Fibroblast of upper back skin (primary cell): ENCODE measurements around the gene SCAF11.
A peak's percentile ranks its signal among the peaks of the same experiment; 100 is the strongest.

Source experiments
- DNase-seq: peaks from one replicate; pipeline ENCODE4 v3.0.0-alpha.2; 2013

Gene SCAF11

DNA sequence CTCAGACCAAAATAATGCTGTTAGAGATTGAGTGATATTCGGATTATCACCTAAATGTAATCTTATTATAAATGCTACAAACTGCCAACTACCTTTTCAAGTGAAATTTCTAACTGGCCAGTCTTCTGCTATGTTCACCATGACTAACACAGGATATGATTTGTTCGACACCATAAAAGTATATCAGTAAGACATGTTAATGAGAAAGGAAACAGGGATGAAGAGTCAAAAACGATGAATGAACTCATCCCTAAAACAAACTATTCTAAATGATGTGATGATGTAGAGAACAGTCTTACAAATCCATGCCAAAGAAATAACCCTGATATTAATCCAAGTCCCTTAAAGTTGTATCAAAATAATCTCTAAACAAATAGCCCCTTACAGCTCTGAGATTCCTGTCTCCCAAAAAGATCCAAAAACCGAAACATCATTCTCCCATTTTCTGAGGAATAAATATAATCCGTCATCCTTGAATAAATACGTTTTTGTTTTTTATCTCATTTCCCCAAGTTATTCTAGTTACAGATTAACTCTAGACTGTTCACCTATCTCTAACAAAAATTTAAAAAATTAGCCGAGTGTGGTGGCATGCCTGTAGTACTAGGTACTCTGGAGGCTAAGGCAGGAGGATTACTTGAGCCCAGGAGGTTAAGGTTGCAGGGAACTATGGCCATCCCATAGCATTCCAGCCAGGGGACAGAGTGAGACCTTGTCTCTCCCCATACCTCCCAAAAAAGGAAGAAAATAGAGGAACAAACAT is 9.1 kb downstream of the SCAF11 start:
- no peak for DNase-seq

DNA sequence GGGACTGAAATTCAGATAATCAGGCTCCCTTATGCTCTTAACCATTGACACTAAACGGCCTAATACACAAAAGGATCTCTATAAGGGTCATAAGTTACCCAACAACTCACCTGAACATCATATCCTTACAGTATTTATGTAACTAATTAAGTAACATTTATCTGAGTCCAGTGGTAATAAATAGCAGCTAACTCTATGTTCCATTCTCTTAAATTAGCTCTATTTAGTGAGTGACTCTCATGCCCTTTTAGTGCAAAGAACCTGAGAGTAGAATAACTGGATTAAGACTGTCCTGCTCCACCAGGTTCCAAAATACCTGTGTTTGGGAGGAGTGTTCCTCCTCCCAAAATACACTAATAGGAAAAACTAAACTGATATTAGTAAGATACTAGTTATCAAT is 9.8 kb downstream of the SCAF11 start:
- DNase-seq, result no peak

DNA sequence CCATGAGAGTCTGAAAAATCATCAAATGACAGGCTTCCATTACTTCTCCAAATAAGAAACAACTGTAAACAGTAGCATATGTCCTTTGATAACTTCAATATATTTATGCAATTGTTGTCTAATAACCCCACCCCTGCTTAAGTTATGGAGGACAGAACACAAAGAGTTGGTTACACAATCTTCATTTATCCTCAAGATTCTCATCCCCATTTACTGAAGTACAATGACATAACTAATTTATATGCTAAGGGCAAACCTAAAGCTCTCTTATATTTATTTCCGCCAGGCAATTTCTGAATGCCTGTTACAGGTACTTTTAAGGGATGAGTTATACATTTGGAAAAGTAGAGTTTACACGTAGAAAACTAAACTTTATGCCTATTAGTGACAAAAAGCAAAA is 12.3 kb downstream of the SCAF11 start:
- DNase-seq, result no peak

DNA sequence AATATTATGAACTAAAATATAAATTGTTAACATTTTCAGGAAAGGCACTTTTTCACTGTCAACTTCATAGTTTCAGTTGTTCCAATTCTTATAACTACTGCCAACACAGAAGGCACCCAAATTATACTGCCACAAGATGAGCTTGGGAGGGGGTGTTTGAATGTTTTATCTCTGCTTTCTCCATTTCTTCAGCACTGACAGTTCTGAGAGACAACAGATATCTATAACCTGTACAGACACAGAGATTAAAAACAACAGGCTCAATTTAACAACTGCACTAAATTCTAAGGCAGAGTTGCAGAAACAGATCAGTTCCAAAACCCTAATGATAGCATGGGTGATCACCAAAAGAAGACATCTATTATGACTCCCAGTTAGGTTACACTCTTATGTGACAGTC is 12.8 kb downstream of the SCAF11 start:
- no peak for DNase-seq

DNA sequence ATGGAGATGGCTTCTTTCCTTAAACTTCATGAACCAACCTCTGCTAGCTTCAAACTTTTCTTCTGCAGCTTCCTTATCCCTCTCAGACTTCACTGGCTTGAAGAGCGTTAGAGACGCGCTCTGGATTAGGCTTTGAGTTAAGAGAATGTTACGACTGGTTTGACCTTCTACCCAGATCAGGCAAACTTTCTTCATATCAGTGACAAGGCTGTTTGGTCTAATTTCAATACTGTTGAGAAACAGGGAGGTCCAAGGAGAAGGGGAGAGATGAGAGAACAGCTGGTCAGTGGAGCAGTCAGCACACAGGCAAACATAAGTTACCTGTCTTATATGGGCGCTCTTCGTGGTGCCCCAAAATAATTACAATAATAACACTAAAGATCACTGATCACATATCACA is 14.9 kb downstream of the SCAF11 start:
- no peak for DNase-seq

DNA sequence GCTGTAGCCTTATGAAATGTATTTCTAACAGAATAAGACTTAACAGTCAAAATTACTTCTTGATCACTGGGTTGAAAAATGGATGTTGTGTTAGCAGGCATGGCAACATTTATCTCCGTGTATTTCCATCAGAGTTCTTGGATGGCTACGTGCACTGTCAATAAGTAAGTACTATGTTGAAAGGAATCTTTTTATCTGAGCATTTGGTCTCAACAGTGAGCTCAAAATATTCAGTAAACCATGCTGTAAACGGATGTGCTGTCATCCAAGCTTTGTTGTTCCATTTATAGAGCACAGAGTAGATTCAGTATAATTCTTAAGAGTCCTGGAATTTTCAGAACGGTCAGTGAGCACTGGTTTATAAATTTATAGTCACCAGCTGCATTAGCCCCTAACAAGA is 15.5 kb downstream of the SCAF11 start:
- DNase-seq, result no peak

DNA sequence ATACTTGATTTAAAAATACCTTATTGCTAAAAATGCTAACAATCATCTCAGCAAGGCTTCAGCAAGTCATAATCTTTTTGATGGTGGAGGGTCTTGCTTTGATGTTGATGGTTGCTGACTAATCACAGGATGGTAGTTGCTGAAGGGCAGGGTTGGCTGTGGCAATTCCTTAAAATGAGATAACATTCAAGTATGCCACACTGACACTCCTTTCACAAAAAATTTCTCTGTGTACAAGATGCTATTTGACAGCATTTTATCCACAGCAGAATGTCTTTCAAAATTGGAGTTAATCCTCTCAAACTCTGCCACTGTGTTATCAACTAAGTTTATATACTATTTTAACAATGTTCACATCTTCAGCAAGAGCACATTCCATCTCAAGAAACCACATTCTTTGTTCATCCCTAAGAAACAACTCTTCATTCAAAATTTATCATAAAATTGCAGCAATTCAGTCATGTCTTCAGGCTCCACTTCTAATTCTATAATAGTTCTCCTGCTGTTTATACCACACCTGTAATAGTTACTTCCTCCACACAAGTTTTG is 16.1 kb downstream of the SCAF11 start:
- DNase-seq, result peak; percentile 18

DNA sequence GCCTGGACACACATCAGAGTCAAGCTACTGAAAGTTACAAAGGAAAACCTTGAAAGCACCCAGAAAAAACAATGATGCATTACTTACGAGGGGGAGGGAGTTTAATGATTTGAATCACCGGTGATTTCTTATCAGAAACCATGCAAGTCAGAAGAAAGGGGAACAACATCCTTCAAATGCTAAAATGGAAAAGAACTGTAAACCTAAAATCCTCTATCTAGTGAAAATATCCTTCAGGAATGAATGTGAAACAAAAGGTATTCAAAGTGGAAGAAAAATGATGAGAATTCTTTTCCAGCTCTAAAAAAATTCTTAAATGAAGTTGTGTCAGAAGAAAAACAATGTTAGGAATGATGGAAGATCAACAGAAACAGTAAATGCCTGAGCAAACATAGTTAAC is 16.8 kb downstream of the SCAF11 start:
- peak; percentile 49 for DNase-seq

DNA sequence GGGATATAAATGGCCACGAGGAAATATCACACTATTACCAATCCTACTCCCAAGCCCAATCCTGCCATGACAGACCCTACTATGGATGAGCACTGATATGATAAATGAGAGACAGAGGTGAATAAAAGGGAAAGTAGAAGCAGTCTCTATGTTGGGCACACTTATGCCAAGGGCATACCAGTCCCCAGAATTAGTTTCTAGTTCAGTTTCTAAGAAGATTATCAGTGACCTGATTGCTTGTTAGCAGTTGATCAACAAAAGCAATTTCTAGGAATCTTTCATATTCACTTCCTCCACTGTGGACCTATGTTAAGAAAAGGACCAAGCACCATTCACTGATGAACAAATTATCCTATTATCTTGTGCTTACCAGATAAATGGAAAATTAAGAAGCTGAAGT is 20.0 kb downstream of the SCAF11 start:
- no peak for DNase-seq

DNA sequence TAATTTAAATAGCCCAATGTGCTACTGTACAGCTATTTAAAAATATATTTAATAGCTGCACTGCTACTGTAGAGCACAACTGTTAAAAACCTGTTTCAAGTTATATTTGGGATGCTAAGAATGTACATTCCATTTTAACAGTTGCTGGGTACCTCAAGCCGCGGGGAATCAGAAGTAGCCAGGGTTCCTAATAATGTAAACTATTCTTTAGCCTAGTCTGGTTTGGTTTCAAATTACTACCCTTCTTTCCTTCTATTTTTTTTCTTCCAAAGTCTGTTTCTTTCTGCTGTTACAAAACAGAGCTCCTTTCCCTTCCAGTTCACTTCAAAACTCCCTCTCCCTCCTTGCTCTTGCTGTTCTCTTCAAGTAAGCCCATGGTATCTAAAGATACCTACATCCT is 21.3 kb downstream of the SCAF11 start:
- peak; percentile 78 for DNase-seq

DNA sequence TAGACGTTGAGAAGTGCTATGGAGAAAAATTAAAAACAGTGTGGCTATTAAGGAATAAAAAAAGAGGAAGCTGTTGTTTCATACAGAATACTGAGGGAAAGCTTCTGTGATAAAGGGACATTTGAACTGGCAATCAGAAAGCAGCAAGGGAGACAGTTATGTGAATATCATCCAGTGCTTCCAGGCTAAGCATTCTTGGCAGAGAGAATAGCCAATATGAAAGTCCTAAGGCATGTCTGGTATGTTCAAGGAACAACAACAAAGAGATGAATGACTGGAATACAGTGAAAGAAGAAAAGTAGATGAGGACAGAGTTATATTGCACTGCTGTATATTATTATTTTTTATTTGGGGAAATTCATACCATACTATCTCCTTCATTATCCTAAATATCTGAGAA is 23.9 kb downstream of the SCAF11 start:
- DNase-seq, result peak; percentile 88

DNA sequence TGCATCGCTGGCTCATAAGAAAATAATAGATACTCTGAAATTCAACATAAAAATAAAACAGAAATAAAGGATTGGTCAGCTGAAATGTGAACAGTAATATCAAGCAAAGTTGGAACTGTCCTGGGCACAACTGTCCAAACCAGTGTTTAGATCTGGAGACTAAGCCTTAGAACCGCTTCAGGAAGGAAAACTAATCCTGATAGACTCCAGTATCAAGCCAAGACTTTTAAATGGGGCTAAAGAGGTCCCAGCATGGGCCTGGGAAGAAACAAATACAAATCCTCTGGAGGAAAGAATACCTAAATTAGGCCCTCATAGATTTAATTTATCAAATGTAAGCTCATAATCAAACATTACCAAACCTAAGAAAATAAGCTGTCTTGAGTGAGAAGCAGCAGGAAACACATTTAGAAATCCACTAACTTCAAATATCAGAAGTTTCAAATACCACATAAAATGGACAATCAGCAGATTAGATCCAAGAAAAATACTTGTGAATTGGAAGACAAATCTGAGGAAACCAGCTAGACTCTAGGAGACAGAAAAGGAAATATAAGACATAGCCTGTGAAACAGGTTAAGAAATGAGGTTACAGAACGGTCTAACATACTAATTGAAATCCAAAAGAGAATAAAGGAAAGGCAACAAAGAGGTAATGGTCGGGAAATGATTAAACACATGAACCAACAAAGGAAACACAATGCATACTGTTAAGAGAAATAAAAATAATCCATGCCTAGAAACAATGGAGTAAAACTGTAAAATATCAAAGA is 27.6 kb downstream of the SCAF11 start:
- no peak for DNase-seq

DNA sequence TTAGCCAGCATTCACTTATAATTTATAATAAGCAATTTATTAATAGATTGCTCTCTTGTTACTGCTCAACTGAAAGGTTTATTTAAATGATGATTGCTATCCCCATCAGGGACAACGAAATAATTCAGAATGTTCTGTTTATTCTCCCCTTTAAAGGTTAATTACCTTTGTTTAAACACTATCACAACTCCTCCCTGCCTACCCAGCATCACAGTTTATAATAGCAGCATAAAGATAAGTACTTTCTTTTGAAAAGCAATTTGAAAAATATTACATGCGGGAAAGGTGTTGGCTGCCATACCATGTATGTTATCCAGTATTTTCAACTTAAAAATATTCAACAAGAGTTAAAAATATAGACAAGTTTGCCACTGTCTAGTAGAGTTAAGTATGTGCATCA is 30.6 kb downstream of the SCAF11 start:
- no peak for DNase-seq

DNA sequence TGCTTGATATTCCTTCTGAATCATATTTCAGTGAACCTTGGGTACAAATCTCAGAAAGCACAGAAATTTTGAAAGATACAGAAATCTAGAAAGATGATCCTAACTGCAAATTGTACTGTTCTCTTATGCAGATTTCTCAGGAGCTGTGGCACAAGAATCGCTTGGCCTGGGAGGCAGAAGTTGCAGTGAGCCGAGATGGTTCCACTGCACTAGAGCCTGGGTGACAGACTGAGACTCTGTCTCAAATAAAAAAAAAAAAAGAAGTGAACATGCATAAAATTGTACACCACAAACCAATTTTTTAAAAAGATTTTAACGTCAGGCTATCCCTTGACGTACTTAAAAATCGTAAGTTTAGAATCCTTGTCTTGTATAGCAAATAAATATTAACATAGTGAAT is 31.3 kb downstream of the SCAF11 start:
- no peak for DNase-seq

DNA sequence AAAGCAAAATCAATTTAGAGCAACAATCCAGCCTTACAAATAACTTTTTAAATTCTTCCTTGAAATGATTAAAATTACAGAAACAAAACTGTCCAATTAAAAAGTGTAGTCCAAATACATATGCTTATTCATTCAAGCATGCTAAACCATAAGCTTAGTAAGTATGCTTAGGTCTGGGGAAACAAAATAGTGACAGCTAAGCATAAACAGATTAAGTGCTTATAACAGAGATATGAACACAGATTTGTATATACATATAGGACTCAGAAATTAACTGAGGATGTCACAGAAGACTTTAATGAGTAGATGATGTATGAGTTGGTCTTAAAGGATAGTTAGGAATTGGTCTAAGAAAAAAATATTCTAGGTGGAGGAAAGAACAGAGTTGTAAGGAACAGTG is 41.8 kb downstream of the SCAF11 start:
- no peak for DNase-seq

DNA sequence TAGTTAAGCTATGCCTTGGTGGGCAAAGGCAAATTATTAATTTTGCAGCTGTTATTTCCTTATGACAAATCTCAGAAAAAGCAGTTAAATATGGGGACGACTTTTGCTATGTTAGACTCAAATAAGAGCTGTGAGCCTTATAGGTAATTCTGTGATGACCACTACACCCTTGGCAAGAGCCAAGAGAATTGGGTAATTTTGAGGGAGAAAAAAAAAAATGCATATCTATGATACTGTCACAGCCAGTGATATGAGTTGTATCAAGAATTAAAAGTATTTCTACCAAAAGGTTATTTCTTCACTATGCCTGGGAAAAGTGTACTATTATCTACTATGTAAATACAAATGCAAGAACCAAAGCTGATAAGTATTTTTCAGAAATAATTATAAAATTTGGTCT is 43.9 kb downstream of the SCAF11 start:
- DNase-seq, result no peak

DNA sequence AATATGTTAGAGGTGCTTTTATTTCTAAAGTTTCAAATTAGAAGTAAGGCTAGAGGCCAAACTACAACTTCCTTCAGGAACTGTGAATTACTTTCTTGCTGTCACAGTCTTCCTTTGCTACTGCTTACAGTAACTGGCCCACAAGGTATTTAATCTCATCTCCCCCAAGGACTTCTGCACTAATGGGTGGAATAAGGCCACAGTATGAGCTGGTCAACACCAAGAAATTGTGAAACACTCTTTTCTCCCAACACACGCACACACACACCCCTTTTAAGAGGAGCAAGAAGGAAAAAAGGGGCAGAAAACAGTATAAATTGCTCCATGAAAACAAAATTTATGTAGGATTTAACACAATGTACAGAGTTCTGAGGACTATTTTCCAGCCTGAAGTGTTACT is 45.6 kb downstream of the SCAF11 start:
- no peak for DNase-seq

DNA sequence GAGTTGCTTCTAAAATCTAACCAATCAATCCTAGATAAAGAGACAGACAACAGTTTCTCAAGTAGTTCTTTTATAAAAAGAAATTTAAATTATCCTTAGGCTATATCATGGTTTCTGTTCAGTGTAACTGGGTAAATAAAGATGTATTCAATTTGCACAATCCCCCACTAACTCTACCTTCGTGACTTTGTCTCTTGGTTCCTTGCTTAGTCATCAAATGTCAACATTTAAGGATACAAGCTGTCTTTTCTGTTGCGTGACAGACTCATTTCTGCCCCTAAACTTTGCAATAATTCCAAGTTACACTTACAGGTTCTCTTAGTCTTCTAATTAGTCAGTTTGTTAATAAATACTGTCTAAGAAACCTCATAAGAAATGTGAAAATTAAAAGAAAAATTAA is 50.6 kb downstream of the SCAF11 start:
- DNase-seq, result no peak

DNA sequence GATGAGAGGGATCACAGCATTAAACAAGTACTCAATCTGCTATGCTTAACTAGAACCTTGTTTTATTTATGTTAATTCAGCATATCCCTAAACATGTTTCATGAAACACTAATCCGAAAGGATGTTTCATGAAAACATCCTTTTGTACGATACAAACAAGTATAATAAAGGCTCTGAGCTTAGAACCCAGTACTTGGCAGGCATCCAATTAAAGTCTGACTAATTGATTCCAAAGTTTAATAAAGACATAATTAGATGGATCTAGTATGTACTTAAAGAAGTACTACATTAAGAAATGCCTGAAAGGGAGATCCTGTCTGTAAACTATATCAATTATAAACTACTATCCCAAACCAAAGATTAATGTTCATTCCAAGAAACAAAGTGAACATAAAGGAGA is 51.8 kb downstream of the SCAF11 start:
- no peak for DNase-seq

DNA sequence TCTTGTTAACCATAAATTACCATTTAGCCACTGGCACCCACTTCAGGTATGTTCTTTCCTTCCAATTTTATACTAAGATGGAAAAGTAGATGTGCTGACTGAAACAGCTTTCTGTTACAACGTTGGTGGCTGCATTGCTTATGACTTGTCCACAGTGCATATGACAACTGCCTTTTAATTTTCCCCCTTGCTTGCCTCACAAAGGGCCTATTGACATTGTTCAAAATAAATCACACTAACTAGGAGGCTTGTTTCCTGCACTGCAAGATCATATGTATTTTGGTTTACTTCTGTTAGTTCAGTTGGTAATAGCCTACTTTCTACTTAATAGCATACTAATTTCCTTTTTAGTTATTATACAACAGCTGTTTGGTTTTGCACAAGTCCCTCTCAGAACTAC is 55.4 kb downstream of the SCAF11 start:
- DNase-seq, result no peak

DNA sequence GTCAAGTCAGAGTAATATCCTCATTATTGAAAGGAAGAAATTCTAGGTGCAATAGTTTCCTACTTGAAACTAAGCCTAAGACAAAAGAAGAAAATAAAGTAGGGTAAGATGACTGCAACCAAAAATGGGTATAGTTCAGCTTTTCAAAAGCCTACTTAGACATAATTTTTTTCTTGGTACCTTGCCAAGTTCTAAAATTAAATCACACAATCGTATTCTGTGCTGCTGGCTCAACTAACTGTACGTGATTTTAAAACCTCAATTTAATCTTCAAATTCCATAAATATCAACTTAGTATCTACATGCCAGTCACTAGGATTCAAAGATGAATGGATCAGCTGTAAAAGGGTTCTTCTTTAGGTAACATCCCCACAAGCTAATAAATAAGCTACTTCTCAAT is 56.9 kb downstream of the SCAF11 start:
- no peak for DNase-seq

DNA sequence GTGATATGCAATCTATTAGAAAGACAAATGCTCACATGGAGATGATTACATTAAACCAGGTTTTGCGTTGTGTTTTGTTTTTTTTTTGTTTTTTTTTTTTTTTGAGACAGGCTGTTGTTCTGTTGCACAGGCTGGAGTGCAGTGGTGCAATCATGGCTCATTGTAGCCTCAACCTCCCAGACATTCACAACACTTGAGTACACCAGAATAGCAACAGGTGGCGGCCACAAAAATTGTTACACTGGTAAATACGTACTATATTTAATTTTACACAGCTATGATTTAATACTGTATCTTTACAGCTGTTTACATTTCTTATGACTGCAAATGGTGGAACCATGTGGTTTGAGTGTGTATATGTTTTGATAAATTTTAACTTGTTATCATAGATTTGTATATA is 60.0 kb downstream of the SCAF11 start:
- no peak for DNase-seq

DNA sequence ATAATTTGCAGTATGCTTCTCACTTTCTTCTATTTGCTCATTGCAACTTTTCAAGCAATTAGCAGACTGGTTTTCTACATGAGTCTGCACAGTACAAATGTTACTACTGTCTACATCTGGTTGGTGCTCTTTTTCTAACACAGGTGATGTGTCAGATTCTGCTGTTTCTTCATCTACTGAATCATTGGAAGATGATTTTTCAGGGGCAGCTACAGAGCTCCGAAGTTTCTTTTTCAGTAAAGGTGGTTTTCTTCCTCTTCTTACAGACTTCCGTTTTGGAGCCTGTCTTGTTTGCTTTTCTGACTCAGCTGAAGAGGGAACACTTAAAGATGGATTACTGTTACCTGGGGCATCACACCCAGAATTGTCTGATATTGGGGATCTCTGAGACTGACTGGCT is 62.1 kb downstream of the SCAF11 start:
- no peak for DNase-seq

DNA sequence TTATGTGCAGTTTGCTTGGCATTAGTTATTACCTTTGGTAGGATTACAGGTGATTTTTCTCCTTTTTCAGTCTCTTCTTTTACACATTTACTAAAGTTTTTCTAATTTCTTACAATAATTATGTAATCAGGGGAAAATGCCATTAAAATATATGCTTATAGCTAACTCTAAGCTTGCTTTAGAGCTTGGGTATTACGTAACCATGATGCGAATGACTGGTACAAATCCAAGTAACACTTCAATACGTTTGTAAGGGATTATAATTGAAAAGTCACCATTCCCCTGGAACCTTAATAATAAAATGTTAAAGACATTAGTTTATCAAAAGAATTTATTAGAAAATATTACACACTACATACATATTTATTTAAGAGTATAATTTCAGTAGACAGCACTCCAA is 71.6 kb downstream of the SCAF11 start:
- DNase-seq, result no peak

DNA sequence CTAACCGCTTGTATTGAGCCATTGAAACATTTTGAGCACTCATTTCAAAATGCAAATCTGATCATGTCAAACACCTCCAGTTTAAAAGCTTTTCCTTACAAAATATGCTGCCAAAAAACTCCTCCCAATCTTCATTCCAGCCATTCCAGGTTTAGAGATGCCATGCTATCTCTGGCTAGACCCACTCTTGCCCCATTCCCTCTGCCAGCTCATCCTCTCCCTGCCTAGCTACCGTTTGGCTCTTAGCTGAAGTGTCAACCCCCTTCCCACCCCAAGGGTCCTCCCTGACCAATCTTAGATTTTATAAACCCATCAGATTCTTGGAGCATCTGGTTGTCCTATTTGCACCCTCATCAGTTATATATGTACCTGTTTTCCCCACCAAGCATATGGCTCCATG is 75.0 kb downstream of the SCAF11 start:
- DNase-seq, result no peak
